Umbilical cord (tissue), 2 donors: ENCODE results near the gene LIMS1. TPM values are rescaled to one million over a fixed set of nuclear protein-coding genes. Genes with fewer than 3 reads are reported as not detected.

ENCODE experiments used
- DNase-seq: peaks from one replicate; pipeline ENCODE4 v3.0.0-alpha.2; 2015; ENCODE audit warnings: low spot score
- total RNA-seq: library from RNA; depleted of rRNA; stranded (reverse); fragments of >200 nt; gene quantifications from one replicate; pipeline ENCODE4 v1.2.3, GENCODE V29; 2014; ENCODE audit warnings: low replicate concordance; ENCODE audit not compliant: insufficient read depth

LIMS1 gene
- total RNA-seq, 1 donor from 2014 or later = 170 TPM

- peak; percentile 55 for DNase-seq
Observed at GRCh38 chr2:108614043-108614545, 79.8 kb downstream of the LIMS1 start.

- no peak for DNase-seq
Observed at GRCh38 chr2:108614659-108615058, 80.4 kb downstream of the LIMS1 start.

GRCh38 chr2:108615480-108616090 lies 81.3 kb downstream of the LIMS1 start:
- no peak for DNase-seq

- no peak for DNase-seq
Observed at GRCh38 chr2:108616318-108616717, 82.0 kb downstream of the LIMS1 start.

- peak; percentile 72 for DNase-seq
Observed at GRCh38 chr2:108616751-108617161, 82.5 kb downstream of the LIMS1 start.

GRCh38 chr2:108617617-108618016 lies 83.3 kb downstream of the LIMS1 start:
- DNase-seq = no peak

- DNase-seq = no peak
Observed at GRCh38 chr2:108619925-108620620, 85.8 kb downstream of the LIMS1 start.

- DNase-seq = no peak
Observed at GRCh38 chr2:108620656-108621055, 86.4 kb downstream of the LIMS1 start.

GRCh38 chr2:108621087-108621559 lies 86.9 kb downstream of the LIMS1 start:
- peak; percentile 58 for DNase-seq

- DNase-seq = no peak
Observed at GRCh38 chr2:108621687-108622681, 87.7 kb downstream of the LIMS1 start.

- no peak for DNase-seq
Observed at GRCh38 chr2:108623616-108624015, 89.3 kb downstream of the LIMS1 start.

- no peak for DNase-seq
Observed at GRCh38 chr2:108625186-108625827, 91.0 kb downstream of the LIMS1 start.

GRCh38 chr2:108625828-108626195 lies 91.5 kb downstream of the LIMS1 start:
- DNase-seq = no peak

- no peak for DNase-seq
Observed at GRCh38 chr2:108626995-108627394, 92.7 kb downstream of the LIMS1 start.

- no peak for DNase-seq
Observed at GRCh38 chr2:108627911-108628567, 93.8 kb downstream of the LIMS1 start.

GRCh38 chr2:108628936-108629335 lies 94.7 kb downstream of the LIMS1 start:
- no peak for DNase-seq

GRCh38 chr2:108629417-108629816 lies 95.1 kb downstream of the LIMS1 start:
- DNase-seq = no peak

- DNase-seq = no peak
Observed at GRCh38 chr2:108630567-108631405, 96.5 kb downstream of the LIMS1 start.

GRCh38 chr2:108632332-108633160 lies 98.3 kb downstream of the LIMS1 start:
- DNase-seq = no peak
